ENCODE data around the gene SH2D1A. TPM values are rescaled to one million over a fixed set of nuclear protein-coding genes. Genes with fewer than 3 reads are reported as not detected.

Gene SH2D1A
- under 0.01 TPM in 1 of 2 replicates, not detected in the other for total RNA-seq

GRCh38 chrX:124346117-124346876, at the start of gene SH2D1A:
TSS of gene SH2D1A (plus strand) at chrX:124346563. CDS start at chrX:124346643, 80 bp downstream.

DNA sequence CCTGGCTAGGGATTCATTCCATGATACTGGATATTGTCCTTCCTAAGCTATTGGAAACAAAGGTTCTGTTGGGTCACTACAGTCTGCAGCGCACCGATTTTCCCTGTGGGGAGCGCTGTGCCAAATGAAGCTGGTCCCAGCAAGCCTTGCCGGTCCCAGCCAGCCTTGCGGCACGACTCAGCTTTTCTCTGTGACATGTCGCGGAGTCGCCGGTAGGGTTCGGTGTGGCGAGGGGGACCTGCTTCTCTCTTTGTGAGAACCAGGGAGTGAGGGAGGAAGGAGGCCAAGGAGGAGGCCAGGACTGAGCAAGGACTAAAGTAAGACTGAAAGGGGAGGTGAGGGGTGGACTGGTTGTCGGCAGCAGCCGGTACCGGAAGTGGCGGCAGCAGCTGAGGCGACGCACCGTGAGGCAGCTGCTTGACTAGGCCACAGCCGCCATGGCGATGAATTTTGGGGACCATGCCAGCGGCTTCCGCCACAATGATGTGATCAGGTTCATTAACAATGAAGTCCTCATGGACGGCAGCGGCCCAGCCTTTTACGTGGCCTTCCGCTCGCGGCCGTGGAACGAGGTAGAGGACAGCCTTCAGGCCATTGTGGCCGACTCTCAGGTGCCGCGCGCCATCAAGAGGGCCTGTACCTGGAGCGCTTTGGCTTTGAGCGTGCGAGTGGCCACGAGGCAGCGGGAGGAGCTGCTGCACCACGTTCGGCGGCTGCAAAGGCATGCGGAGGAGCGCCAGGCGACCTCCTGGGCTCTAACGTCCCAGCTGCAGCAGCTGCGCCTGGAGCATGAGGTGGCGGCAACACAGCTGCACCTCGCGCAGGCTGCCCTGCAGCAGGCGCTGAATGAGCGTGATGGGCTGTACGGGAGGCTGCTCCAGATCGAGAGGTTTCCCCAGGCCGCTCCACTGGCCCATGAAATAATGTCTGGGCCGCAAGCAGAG, 13.6 kb upstream of the SH2D1A start, which contains the start of gene TEX13D:
TEX13D (plus strand) TSS at position 180 of the 944 bp plus-strand sequence; CDS start at position 438, 258 bp downstream.

Other genes with a start within 250 kb of the SH2D1A start
- gene TEX13D, start 13.9 kb upstream of the SH2D1A start, total RNA-seq: not detected in 2 replicates